ENCODE results near the gene PNMA8A. TPM values are rescaled to one million over a fixed set of nuclear protein-coding genes. Genes with fewer than 3 reads are reported as not detected.
"Not testable (repeated sequence)": the region's sequence is repeated elsewhere in the genome, so short reads cannot be mapped to it uniquely, and the experiment has no call there.

The PNMA8A gene
- total RNA-seq, 2 donors from 2014 or later = 17.3 to 32.5 TPM

DNA sequence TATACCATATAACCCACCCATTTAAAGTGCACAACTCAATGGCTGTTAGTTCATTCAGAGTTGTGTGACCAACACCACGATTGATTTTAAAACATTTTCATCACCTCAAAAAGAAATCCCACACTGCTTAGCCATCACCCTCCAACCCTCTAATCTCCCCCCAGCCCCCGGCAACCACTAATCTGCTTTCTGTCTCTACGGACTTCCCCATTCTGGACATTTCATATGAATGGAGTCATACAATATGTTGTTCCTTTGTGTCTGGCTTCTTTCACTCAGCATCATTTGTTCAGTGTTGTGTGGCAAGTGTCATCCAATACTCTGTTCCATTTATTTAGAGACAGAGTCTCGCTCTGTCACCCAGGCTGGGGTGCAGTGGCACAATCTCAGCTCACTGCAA lies 28.3 kb upstream of the PNMA8A start:
- no peak overlapping the region for H3K9ac ChIP-seq (ENCODE audit: extremely low read depth, low read length, poor library complexity, severe bottlenecking)
- Mint-ChIP-seq H3K9me3 (no peaks in the 10 kb centered on the region), H3K36me3 (ENCODE audit: low read depth) (peaks cover under 1% of the 10 kb centered on the region), H3K4me3 (no peak overlapping the region), H3K27me3 (ENCODE audit: insufficient read depth) (peaks cover 13% of the 10 kb centered on the region), H3K27ac (no peak overlapping the region), H3K4me1 (no peaks in the 10 kb centered on the region)
- DNase-seq = no peak
- TF ChIP-seq, protein P1, sequence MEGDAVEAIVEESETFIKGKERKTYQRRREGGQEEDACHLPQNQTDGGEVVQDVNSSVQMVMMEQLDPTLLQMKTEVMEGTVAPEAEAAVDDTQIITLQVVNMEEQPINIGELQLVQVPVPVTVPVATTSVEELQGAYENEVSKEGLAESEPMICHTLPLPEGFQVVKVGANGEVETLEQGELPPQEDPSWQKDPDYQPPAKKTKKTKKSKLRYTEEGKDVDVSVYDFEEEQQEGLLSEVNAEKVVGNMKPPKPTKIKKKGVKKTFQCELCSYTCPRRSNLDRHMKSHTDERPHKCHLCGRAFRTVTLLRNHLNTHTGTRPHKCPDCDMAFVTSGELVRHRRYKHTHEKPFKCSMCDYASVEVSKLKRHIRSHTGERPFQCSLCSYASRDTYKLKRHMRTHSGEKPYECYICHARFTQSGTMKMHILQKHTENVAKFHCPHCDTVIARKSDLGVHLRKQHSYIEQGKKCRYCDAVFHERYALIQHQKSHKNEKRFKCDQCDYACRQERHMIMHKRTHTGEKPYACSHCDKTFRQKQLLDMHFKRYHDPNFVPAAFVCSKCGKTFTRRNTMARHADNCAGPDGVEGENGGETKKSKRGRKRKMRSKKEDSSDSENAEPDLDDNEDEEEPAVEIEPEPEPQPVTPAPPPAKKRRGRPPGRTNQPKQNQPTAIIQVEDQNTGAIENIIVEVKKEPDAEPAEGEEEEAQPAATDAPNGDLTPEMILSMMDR (conservative IDR thresholded peaks at IDR 0.05) = no peak
- H3K9me3 ChIP-seq (ENCODE audit: control insufficient read depth, low read length) = no peaks in the 10 kb centered on the region
- H3K27me3 ChIP-seq (ENCODE audit: control insufficient read depth, insufficient read depth, low read length, poor library complexity, severe bottlenecking) = peaks cover under 1% of the 10 kb centered on the region
- no peak overlapping the region for H3K27ac ChIP-seq (ENCODE audit: low read depth, low read length)
- no peaks in the 10 kb centered on the region for H3K4me1 ChIP-seq (ENCODE audit: control insufficient read depth, insufficient read depth, low read length)
- H3K4me3 ChIP-seq (ENCODE audit: low read length) = no peak overlapping the region
- 85 to 89% methylated on average over 2 to 4 of the region's 4 CpGs for WGBS, 2 experiments (ENCODE audit: insufficient coverage in 1 of 2, insufficient read length in 1 of 2)
- H3K36me3 ChIP-seq (ENCODE audit: control insufficient read depth, insufficient read depth, low read length) = no peaks in the 10 kb centered on the region

DNA sequence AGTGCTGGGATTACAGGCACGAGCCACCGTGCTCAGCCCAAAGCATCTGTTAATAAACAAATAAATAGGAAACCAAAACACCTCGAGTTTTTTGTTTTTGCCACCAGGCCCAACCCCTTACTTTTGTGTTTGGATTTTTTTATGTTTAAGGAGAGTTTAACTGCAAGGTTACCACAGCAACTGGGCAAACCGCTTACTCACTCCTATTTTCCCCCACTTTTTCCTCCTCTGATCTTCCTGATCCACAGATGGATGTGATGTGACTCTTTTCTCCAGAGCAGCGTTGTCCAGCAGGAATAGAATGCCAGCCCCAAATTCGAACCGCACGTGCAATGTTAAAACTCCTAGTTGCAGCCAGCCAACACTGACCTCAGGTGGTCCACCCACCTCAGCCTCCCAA lies 26.4 kb upstream of the PNMA8A start:
- Mint-ChIP-seq H3K27ac (no peak overlapping the region), H3K9me3 (no peaks in the 10 kb centered on the region), H3K4me3 (no peak overlapping the region), H3K27me3 (ENCODE audit: insufficient read depth) (peaks cover 28% of the 10 kb centered on the region), H3K4me1 (no peaks in the 10 kb centered on the region), H3K36me3 (ENCODE audit: low read depth) (peaks cover 7% of the 10 kb centered on the region)
- whole genome bisulfite sequencing, 2 experiments (ENCODE audit: insufficient coverage in 1 of 2, insufficient read length in 1 of 2) = 92 to 94% methylated on average over 4 to 8 of the region's 8 CpGs
- no peaks in the 10 kb centered on the region for H3K4me1 ChIP-seq (ENCODE audit: control insufficient read depth, insufficient read depth, low read length)
- H3K27me3 ChIP-seq (ENCODE audit: control insufficient read depth, insufficient read depth, low read length, poor library complexity, severe bottlenecking) = peaks cover 19% of the 10 kb centered on the region
- H3K4me3 ChIP-seq (ENCODE audit: low read length) = no peak overlapping the region
- TF ChIP-seq, protein P1 (conservative IDR thresholded peaks at IDR 0.05) = no peak
- no peak for DNase-seq
- H3K27ac ChIP-seq (ENCODE audit: low read depth, low read length) = no peak overlapping the region
- H3K36me3 ChIP-seq (ENCODE audit: control insufficient read depth, insufficient read depth, low read length) = no peaks in the 10 kb centered on the region
- H3K9me3 ChIP-seq (ENCODE audit: control insufficient read depth, low read length) = no peaks in the 10 kb centered on the region
- no peak overlapping the region for H3K9ac ChIP-seq (ENCODE audit: extremely low read depth, low read length, poor library complexity, severe bottlenecking)

DNA sequence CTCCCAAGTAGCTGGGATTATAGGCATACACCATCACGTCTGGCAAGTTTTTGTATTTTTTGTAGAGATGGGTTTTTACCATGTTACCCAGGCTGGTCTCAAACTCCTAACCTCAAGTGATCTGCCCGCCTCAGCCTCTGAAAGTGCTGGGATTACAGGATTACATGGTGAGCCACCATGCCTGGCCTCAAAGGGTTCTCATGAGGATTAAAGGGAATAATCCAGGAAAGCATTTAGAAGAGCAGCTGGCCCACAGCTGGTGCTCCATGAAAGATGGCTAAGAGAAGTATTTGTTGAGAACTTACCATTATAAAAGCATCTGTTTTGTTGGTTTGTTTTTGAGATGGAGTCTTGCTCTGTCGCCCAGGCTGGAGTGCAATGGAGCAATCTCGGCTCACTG lies 25.5 kb upstream of the PNMA8A start:
- not testable (repeated sequence) for H3K9me3 ChIP-seq (ENCODE audit: control insufficient read depth, low read length); DNase-seq; H3K36me3 Mint-ChIP-seq (ENCODE audit: low read depth); H3K4me3 ChIP-seq (ENCODE audit: low read length); H3K9me3 Mint-ChIP-seq; H3K9ac ChIP-seq (ENCODE audit: extremely low read depth, low read length, poor library complexity, severe bottlenecking); H3K4me1 Mint-ChIP-seq; H3K27ac Mint-ChIP-seq; H3K4me3 Mint-ChIP-seq; H3K4me1 ChIP-seq (ENCODE audit: control insufficient read depth, insufficient read depth, low read length); H3K36me3 ChIP-seq (ENCODE audit: control insufficient read depth, insufficient read depth, low read length); H3K27ac ChIP-seq (ENCODE audit: low read depth, low read length)
- peaks cover 27% of the 10 kb centered on the region for H3K27me3 ChIP-seq (ENCODE audit: control insufficient read depth, insufficient read depth, low read length, poor library complexity, severe bottlenecking)
- WGBS, 2 experiments (ENCODE audit: insufficient coverage in 1 of 2, insufficient read length in 1 of 2) = 68 to 77% methylated on average over 3 to 4 of the region's 4 CpGs
- H3K27me3 Mint-ChIP-seq (ENCODE audit: insufficient read depth) = peaks cover 36% of the 10 kb centered on the region

DNA sequence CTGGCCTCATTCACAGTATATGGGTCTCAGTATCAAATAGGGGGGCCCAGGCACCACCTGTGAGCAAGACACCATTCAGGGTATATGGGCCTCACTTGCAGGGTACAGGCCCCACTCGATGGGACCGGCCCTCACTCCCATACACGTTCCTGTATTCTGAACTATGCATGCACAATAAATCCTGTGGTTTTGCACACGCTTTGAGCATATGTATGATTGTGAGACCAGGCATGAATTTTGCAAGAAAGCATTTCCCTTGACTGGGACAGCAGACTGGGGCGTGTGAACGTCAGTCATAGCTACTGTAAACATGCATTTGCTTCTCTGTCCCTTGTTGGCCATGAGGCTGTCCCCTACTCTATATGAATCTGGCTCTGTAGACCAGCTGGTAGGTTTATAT lies 24.9 kb upstream of the PNMA8A start:
- H3K9me3 Mint-ChIP-seq = no peaks in the 10 kb centered on the region
- H3K27ac Mint-ChIP-seq = no peak overlapping the region
- Histone ChIP-seq H3K9me3 (ENCODE audit: control insufficient read depth, low read length) (no peaks in the 10 kb centered on the region), H3K36me3 (ENCODE audit: control insufficient read depth, insufficient read depth, low read length) (no peaks in the 10 kb centered on the region), H3K4me3 (ENCODE audit: low read length) (no peak overlapping the region), H3K27me3 (ENCODE audit: control insufficient read depth, insufficient read depth, low read length, poor library complexity, severe bottlenecking) (peaks cover 33% of the 10 kb centered on the region), H3K27ac (ENCODE audit: low read depth, low read length) (no peak overlapping the region), H3K9ac (ENCODE audit: extremely low read depth, low read length, poor library complexity, severe bottlenecking) (no peak overlapping the region), H3K4me1 (ENCODE audit: control insufficient read depth, insufficient read depth, low read length) (no peaks in the 10 kb centered on the region)
- peaks cover 7% of the 10 kb centered on the region for H3K36me3 Mint-ChIP-seq (ENCODE audit: low read depth)
- WGBS, 2 experiments (ENCODE audit: insufficient coverage in 1 of 2, insufficient read length in 1 of 2) = 83 to 85% methylated on average over 6 of the region's 6 CpGs
- peaks cover 41% of the 10 kb centered on the region for H3K27me3 Mint-ChIP-seq (ENCODE audit: insufficient read depth)
- no peak for DNase-seq
- H3K4me3 Mint-ChIP-seq = no peak overlapping the region
- H3K4me1 Mint-ChIP-seq = no peaks in the 10 kb centered on the region
- TF ChIP-seq, protein P1 (conservative IDR thresholded peaks at IDR 0.05) = no peak
